Stimulated activated CD4-positive, alpha-beta T cell treated with anti-CD3 and anti-CD28 coated beads, Interleukin-15, amount 100 ng/mL, for 24 hours (primary cell): ENCODE data around the gene TIGD3.

ENCODE experiments used
- DNase-seq: peaks from one replicate; pipeline ENCODE4 v3.0.0-alpha.2; 2020

TIGD3 gene

GRCh38 chr11:65390996-65391395 lies 36.4 kb downstream of the TIGD3 start:
- DNase-seq: no peak

GRCh38 chr11:65392186-65392829 lies 37.8 kb downstream of the TIGD3 start:
- DNase-seq: no peak

GRCh38 chr11:65392899-65393298 lies 38.3 kb downstream of the TIGD3 start:
- DNase-seq: no peak

GRCh38 chr11:65393513-65394079 lies 39.0 kb downstream of the TIGD3 start:
- DNase-seq: no peak

GRCh38 chr11:65394125-65394536 lies 39.6 kb downstream of the TIGD3 start:
- no peak for DNase-seq

GRCh38 chr11:65395961-65396530 lies 41.5 kb downstream of the TIGD3 start:
- no peak for DNase-seq

GRCh38 chr11:65396769-65397745 lies 42.5 kb downstream of the TIGD3 start:
- DNase-seq: no peak

GRCh38 chr11:65398362-65398910 lies 43.9 kb downstream of the TIGD3 start:
- no peak for DNase-seq

- no peak for DNase-seq
Observed at GRCh38 chr11:65399249-65399648, 44.7 kb downstream of the TIGD3 start.

GRCh38 chr11:65399845-65400244 lies 45.3 kb downstream of the TIGD3 start:
- DNase-seq: no peak

GRCh38 chr11:65400307-65401072 lies 45.9 kb downstream of the TIGD3 start:
- DNase-seq: no peak

- no peak for DNase-seq
Observed at GRCh38 chr11:65401073-65401802, 46.7 kb downstream of the TIGD3 start.

- no peak for DNase-seq
Observed at GRCh38 chr11:65401803-65402248, 47.3 kb downstream of the TIGD3 start.

GRCh38 chr11:65402790-65403189 lies 48.2 kb downstream of the TIGD3 start:
- no peak for DNase-seq

GRCh38 chr11:65403607-65404121 lies 49.1 kb downstream of the TIGD3 start:
- no peak for DNase-seq

- DNase-seq: no peak
Observed at GRCh38 chr11:65404210-65404609, 49.7 kb downstream of the TIGD3 start.

GRCh38 chr11:65404638-65405339 lies 50.2 kb downstream of the TIGD3 start:
- DNase-seq: no peak
